SU-DHL-6 (cell line): ENCODE measurements around the gene CDK5R1.

Experiments used
- H2AFZ ChIP-seq: fragments of 200-600 bp; sonication (generic); 2 replicates; pipeline ENCODE4 v1.6.1; 2014; ENCODE audit warnings: low read depth, mild to moderate bottlenecking, moderate library complexity, mixed read lengths, antibody characterized with exemption, low read length; ENCODE audit not compliant: severe bottlenecking
- H3F3A ChIP-seq: fragments of 200-600 bp; shearing (Covaris generic); 2 replicates; pipeline ENCODE4 v1.6.0; 2016; ENCODE audit warnings: antibody characterized with exemption, mild to moderate bottlenecking; ENCODE audit not compliant: insufficient read depth
- H3K27ac ChIP-seq: fragments of 200-600 bp; sonication (generic); 2 replicates; pipeline ENCODE4 v1.5.1; 2016; ENCODE audit warnings: low read depth, mild to moderate bottlenecking, low read length, moderate library complexity, mixed read lengths
- H3K27me3 ChIP-seq: fragments of 200-600 bp; sonication (generic), shearing (Covaris generic); 2 replicates; pipeline ENCODE4 v1.6.0; 2014; ENCODE audit warnings: mild to moderate bottlenecking, low read length
- H3K36me3 ChIP-seq: fragments of 200-600 bp; sonication (generic); 2 replicates; pipeline ENCODE4 v1.6.1; 2014; ENCODE audit warnings: mild to moderate bottlenecking, low read length, mixed read lengths
- H3K4me2 ChIP-seq: fragments of 300-600, 200-600 bp; shearing (Covaris generic), sonication (generic); 2 replicates; pipeline ENCODE4 v1.6.0; 2014; ENCODE audit warnings: low read length, low read depth, mild to moderate bottlenecking; ENCODE audit not compliant: poor library complexity, severe bottlenecking
- H3K4me3 ChIP-seq: fragments of 200-600 bp; sonication (generic); 2 replicates; pipeline ENCODE4 v1.5.1; 2014; ENCODE audit warnings: antibody characterized with exemption, low read length, mild to moderate bottlenecking, mixed read lengths; ENCODE audit not compliant: insufficient read depth, poor library complexity, severe bottlenecking
- H3K79me2 ChIP-seq: fragments of 200-600 bp; sonication (generic); 2 replicates; pipeline ENCODE4 v1.6.1; 2014; ENCODE audit warnings: mild to moderate bottlenecking, low read length, moderate library complexity; ENCODE audit not compliant: insufficient read depth
- H3K9ac ChIP-seq: fragments of 200-600 bp; sonication (generic); 2 replicates; pipeline ENCODE4 v1.7.0; 2014; ENCODE audit warnings: mild to moderate bottlenecking, low read length
- H3K9me2 ChIP-seq: fragments of 200-600 bp; sonication (generic); replicated peaks from 2 replicates; pipeline ENCODE4 v1.6.1; 2014; ENCODE audit warnings: low read length; ENCODE audit not compliant: insufficient read depth
- H3K9me3 ChIP-seq: fragments of 200-600 bp; sonication (generic); 2 replicates; pipeline ENCODE4 v1.6.1; 2014; ENCODE audit warnings: low read length, mixed read lengths; ENCODE audit not compliant: insufficient read depth
- H4K20me1 ChIP-seq: fragments of 200-600 bp; sonication (generic); 2 replicates; pipeline ENCODE4 v1.6.1; 2014; ENCODE audit warnings: low read depth, mild to moderate bottlenecking, antibody characterized with exemption, low read length, moderate library complexity, mixed read lengths
- EZH2phosphoT487 ChIP-seq: fragments of 200-600 bp; sonication (generic), shearing (Covaris generic); conservative IDR thresholded peaks from 2 replicates; pipeline ENCODE4 v1.6.1; 2018; ENCODE audit warnings: mild to moderate bottlenecking, antibody characterized with exemption, low read length, moderate library complexity, mixed read lengths
- TF ChIP-seq, protein P1 (sequence below): fragments of 200-600 bp; sonication (generic); IDR thresholded peaks from one replicate; pipeline ENCODE4 v1.5.1; 2017; ENCODE audit warnings: antibody characterized with exemption, mild to moderate bottlenecking, low read length, moderate library complexity; ENCODE audit not compliant: insufficient read depth, poor library complexity, severe bottlenecking

Gene CDK5R1

DNA sequence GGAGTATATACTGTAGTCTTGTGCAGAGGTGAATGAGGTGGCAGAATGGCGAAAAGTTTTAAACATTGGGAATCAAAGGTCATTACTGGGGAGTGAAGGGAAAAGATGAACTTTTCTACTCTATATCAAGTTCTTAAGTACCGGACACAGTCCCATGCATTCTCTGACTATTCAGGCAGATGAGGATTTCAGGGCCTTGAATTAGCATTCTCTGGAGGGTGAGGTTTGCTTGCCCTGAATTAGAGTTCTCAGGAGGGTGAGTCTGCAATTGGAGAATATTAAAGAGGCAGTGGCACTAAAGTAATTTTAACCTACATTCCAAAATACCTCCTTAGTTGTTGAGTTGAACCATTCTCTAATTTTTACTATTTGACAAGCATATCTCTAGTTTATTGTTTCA, 33.4 kb upstream of the CDK5R1 start:
- H3K27ac ChIP-seq: no peak overlapping the region
- H3K79me2 ChIP-seq: peaks cover 49% of the 10 kb centered on the region
- no peaks in the 10 kb centered on the region for H3K9me3 ChIP-seq
- peaks cover 48% of the 10 kb centered on the region for H3K36me3 ChIP-seq
- H3K9ac ChIP-seq: no peak overlapping the region
- no peaks in the 10 kb centered on the region for H3K27me3 ChIP-seq
- H4K20me1 ChIP-seq: no peaks in the 10 kb centered on the region; the same call in 1 of the 2 replicates
- no peak overlapping the region for H3K4me3 ChIP-seq
- H3K4me2 ChIP-seq: no peak overlapping the region
- H3K9me2 ChIP-seq: no peaks in the 10 kb centered on the region
- no peak for TF ChIP-seq EZH2phosphoT487
- TF ChIP-seq, protein P1, sequence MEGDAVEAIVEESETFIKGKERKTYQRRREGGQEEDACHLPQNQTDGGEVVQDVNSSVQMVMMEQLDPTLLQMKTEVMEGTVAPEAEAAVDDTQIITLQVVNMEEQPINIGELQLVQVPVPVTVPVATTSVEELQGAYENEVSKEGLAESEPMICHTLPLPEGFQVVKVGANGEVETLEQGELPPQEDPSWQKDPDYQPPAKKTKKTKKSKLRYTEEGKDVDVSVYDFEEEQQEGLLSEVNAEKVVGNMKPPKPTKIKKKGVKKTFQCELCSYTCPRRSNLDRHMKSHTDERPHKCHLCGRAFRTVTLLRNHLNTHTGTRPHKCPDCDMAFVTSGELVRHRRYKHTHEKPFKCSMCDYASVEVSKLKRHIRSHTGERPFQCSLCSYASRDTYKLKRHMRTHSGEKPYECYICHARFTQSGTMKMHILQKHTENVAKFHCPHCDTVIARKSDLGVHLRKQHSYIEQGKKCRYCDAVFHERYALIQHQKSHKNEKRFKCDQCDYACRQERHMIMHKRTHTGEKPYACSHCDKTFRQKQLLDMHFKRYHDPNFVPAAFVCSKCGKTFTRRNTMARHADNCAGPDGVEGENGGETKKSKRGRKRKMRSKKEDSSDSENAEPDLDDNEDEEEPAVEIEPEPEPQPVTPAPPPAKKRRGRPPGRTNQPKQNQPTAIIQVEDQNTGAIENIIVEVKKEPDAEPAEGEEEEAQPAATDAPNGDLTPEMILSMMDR: no peak
- H2AFZ ChIP-seq: no peak overlapping the region
- H3F3A ChIP-seq: peaks cover 5% of the 10 kb centered on the region; the same call in 1 of the 2 replicates

DNA sequence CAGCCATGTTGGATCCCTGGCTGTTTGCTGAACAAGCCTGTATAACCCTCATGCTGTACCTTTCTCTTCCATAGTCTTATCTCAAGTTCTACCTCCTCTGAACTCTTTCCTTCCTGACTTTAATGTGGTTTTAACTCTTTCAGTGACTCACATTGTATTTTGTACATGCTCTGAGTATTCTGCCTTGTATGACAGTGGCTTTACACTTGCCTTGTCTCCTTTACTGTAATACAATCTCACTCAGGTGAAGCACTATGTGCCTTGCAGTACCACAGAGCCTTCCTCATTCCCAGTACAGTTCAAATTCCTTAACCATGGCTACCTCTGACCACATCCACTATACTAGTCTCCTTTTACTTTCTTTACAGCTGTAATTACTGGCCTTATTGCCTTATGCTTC, 28.4 kb upstream of the CDK5R1 start:
- no peaks in the 10 kb centered on the region for H3K9me2 ChIP-seq
- H2AFZ ChIP-seq: no peak overlapping the region
- no peaks in the 10 kb centered on the region for H3K27me3 ChIP-seq
- H3K4me3 ChIP-seq: no peak overlapping the region
- no peaks in the 10 kb centered on the region for H3K9me3 ChIP-seq
- peaks cover 6% of the 10 kb centered on the region for H3F3A ChIP-seq
- no peak overlapping the region for H3K27ac ChIP-seq
- no peak for TF ChIP-seq EZH2phosphoT487
- peaks cover 25% of the 10 kb centered on the region for H3K79me2 ChIP-seq
- peaks cover 22% of the 10 kb centered on the region for H3K36me3 ChIP-seq
- H4K20me1 ChIP-seq: peaks cover 3% of the 10 kb centered on the region; the same call in 1 of the 2 replicates
- no peak overlapping the region for H3K4me2 ChIP-seq
- H3K9ac ChIP-seq: no peak overlapping the region

DNA sequence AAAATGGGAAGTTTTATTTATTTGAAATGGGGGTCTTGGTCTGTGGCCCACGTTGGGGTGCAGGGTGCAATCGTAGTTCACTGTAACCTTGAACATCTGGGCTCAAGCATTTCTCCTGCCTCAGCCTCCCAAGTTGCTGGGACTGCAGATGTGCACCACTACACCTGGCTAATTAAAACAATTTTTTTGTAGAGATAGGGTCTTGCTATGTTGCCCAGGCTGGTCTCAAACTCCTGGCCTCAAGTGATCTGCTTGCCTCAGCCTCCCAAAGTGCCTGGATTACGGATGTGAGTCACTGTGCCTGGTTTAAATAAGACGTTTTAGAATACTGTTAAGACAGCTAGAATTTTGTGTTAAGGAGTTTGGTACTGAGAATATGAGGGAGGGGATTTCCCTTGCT, 26.7 kb upstream of the CDK5R1 start:
- no peak overlapping the region for H3K27ac ChIP-seq
- H3K4me3 ChIP-seq: no peak overlapping the region
- peaks cover 28% of the 10 kb centered on the region for H3K36me3 ChIP-seq
- H3K27me3 ChIP-seq: no peaks in the 10 kb centered on the region
- H3K9ac ChIP-seq: no peak overlapping the region
- H3K9me3 ChIP-seq: no peaks in the 10 kb centered on the region
- TF ChIP-seq, protein P1: no peak
- no peak for TF ChIP-seq EZH2phosphoT487
- no peak overlapping the region for H3K4me2 ChIP-seq
- H4K20me1 ChIP-seq: peaks cover 3% of the 10 kb centered on the region; the same call in 1 of the 2 replicates
- H3K79me2 ChIP-seq: peaks cover 16% of the 10 kb centered on the region; the same call in 1 of the 2 replicates
- no peak overlapping the region for H2AFZ ChIP-seq
- no peaks in the 10 kb centered on the region for H3K9me2 ChIP-seq
- H3F3A ChIP-seq: peaks cover 6% of the 10 kb centered on the region

DNA sequence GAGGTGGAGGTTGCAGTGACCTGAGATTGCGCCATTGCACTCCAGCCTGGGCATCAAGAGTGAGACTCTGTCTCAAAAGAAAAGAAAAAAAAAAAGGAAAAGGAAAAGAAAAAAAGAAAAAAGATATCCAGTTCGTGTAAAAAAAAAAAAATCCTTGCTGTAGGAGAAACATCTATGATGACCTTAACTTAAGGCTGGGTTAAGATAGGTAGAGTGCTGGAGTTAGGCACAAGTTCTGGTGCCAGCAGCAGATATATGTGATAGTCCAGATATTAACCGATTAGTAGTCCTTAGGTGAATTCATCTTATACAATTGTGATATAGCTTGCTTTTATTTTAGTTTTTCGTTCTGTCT, 25.3 kb upstream of the CDK5R1 start:
- no peaks in the 10 kb centered on the region for H3K9me2 ChIP-seq
- peaks cover 16% of the 10 kb centered on the region; the same call in 1 of the 2 replicates for H3K79me2 ChIP-seq
- H3K4me3 ChIP-seq: no peak overlapping the region
- H3K9ac ChIP-seq: no peak overlapping the region
- H3K9me3 ChIP-seq: no peaks in the 10 kb centered on the region
- H3F3A ChIP-seq: peaks cover 6% of the 10 kb centered on the region
- no peak for TF ChIP-seq EZH2phosphoT487
- H3K36me3 ChIP-seq: peaks cover 21% of the 10 kb centered on the region
- peaks cover 3% of the 10 kb centered on the region; the same call in 1 of the 2 replicates for H4K20me1 ChIP-seq
- H3K4me2 ChIP-seq: no peak overlapping the region
- no peaks in the 10 kb centered on the region for H3K27me3 ChIP-seq
- H2AFZ ChIP-seq: no peak overlapping the region
- no peak overlapping the region for H3K27ac ChIP-seq
